Measurements from ENCODE around the gene UST.

The UST gene

GRCh38 chr6:149006671-149007070 is 259.8 kb downstream of the UST start:
- no peak for DNase-seq (ENCODE audit: low spot score)

- no peak for DNase-seq (ENCODE audit: low spot score)
Measured at GRCh38 chr6:149007846-149008245, 261.0 kb downstream of the UST start.

GRCh38 chr6:149008741-149009140 is 261.9 kb downstream of the UST start:
- no peak for DNase-seq (ENCODE audit: low spot score)

GRCh38 chr6:149012040-149012545 is 265.3 kb downstream of the UST start:
- DNase-seq (ENCODE audit: low spot score): peak; percentile 72

- no peak for DNase-seq (ENCODE audit: low spot score)
Measured at GRCh38 chr6:149013586-149014344, 266.9 kb downstream of the UST start.

GRCh38 chr6:149014631-149015534 is 268.1 kb downstream of the UST start:
- DNase-seq (ENCODE audit: low spot score): no peak

GRCh38 chr6:149015535-149016525 is 269.0 kb downstream of the UST start:
- DNase-seq (ENCODE audit: low spot score): no peak

GRCh38 chr6:149016716-149017115 is 269.9 kb downstream of the UST start:
- no peak for DNase-seq (ENCODE audit: low spot score)

- no peak for DNase-seq (ENCODE audit: low spot score)
Measured at GRCh38 chr6:149020319-149020718, 273.5 kb downstream of the UST start.

- DNase-seq (ENCODE audit: low spot score): no peak
Measured at GRCh38 chr6:149024361-149024760, 277.5 kb downstream of the UST start.

GRCh38 chr6:149025061-149025460 is 278.2 kb downstream of the UST start:
- no peak for DNase-seq (ENCODE audit: low spot score)

GRCh38 chr6:149026530-149026942 is 279.7 kb downstream of the UST start:
- DNase-seq (ENCODE audit: low spot score): peak; percentile 13

- DNase-seq (ENCODE audit: low spot score): no peak
Measured at GRCh38 chr6:149027484-149027883, 280.7 kb downstream of the UST start.

- DNase-seq (ENCODE audit: low spot score): peak; percentile 50
Measured at GRCh38 chr6:149028767-149029405, 282.1 kb downstream of the UST start.

GRCh38 chr6:149031201-149031858 is 284.5 kb downstream of the UST start:
- DNase-seq (ENCODE audit: low spot score): no peak

GRCh38 chr6:149031859-149032598 is 285.2 kb downstream of the UST start:
- DNase-seq (ENCODE audit: low spot score): no peak

- DNase-seq (ENCODE audit: low spot score): peak; percentile 42
Measured at GRCh38 chr6:149032599-149033405, 286.0 kb downstream of the UST start.

GRCh38 chr6:149033454-149033853 is 286.6 kb downstream of the UST start:
- no peak for DNase-seq (ENCODE audit: low spot score)

GRCh38 chr6:149035766-149036165 is 288.9 kb downstream of the UST start:
- DNase-seq (ENCODE audit: low spot score): no peak

All from COLO829 (cell line).